Stimulated activated CD4-positive, alpha-beta T cell treated with anti-CD3 and anti-CD28 coated beads, Interleukin-4, amount 100 ng/mL, for 4 hours (primary cell): ENCODE measurements around the gene TRIM63.
A peak's percentile ranks its signal among the peaks of the same experiment; 100 is the strongest.

Experiments
- DNase-seq, 2 experiments: peaks; one replicate each; pipeline ENCODE4 v3.0.0-alpha.2; 2020

TRIM63 gene

GRCh38 chr1:26053718-26054560, 13.5 kb downstream of the TRIM63 start:
- no peak for DNase-seq

- no peak for DNase-seq
Observed at GRCh38 chr1:26050248-26050640, 17.2 kb downstream of the TRIM63 start.

DNA sequence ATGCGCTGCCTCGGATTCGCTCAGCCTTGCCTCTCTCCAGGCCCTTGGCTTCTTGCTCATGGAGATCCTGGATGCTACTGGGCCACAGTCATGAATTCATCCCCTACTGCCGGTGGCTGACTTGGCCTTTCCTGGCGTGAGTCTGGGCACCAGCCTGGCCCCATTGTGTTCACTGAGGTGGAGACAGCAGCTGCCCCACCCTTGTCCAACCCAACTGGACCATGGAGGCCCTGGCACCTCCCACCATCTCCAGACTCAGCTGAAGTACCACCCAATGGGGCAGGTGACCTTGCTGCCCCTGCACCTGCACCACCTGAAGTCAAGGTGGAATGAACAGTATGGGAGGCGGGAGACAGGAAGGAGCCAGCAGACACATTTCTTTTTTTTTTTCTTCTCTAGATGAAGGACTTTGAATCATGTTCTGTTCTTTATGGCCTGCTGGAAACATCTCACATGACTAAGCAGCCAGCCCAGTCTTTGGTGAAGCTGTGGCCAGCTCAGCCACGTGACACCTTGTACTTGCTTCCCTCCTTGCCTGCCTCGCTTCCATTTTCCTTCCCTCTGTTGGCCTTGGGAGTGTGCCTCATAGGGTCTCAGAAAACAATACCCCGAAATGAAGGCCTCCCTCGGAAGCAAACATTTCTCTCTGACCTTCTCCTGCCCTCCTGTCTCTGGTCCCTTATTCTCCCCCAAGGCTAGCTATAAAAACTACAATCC, 17.7 kb downstream of the TRIM63 start:
- no peak for DNase-seq

- DNase-seq, result no peak
Observed at GRCh38 chr1:26047278-26047874, 20.1 kb downstream of the TRIM63 start.

DNA sequence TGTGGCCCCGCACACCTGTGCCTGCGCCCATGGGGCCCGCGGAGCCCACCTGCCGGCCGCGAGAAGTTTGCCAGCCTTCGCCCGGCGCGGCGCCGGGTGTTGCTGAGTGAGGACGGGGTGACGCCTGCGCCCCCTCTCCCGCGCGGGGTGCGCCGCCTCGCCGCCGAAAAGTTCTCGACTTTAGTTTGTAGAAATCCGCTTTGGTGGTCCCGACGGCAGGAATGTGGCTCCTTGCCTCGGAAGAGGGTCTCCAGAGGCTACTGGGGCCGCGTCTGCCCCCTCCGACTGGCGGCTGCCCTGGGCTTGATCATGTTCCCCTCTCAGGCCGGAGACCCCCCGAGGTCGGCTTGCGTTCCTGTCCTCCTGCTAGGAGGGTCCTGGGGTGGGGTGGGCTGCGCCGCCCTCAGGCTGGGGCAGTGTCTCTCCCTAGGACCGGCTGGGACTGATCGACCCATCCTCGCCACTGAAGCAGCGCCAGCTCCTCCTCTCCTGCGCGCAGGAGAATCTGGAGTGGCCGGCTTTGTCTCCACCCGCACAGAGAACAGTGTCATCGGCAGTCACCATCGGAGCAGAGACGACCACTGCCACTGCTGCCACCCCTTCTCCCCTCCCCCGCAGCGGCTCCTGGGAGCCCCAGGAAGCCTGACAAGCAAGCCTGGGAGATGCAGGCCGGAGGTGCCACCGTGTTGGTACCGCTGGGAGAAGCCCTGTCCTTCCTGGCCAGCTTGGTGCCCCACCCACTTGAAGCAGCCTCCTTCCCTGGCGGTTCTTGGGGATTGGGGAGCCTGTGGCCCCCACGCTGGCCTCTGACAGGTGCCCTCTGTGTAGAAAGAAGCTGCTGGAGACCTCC, 21.0 kb downstream of the TRIM63 start:
- DNase-seq, result no peak

GRCh38 chr1:26045722-26046245, 21.6 kb downstream of the TRIM63 start, which contains the start of gene SLC30A2:
Gene SLC30A2 (minus strand): TSS chr1:26046118. CDS start chr1:26045896, 222 bp downstream.
- DNase-seq, result no peak

DNA sequence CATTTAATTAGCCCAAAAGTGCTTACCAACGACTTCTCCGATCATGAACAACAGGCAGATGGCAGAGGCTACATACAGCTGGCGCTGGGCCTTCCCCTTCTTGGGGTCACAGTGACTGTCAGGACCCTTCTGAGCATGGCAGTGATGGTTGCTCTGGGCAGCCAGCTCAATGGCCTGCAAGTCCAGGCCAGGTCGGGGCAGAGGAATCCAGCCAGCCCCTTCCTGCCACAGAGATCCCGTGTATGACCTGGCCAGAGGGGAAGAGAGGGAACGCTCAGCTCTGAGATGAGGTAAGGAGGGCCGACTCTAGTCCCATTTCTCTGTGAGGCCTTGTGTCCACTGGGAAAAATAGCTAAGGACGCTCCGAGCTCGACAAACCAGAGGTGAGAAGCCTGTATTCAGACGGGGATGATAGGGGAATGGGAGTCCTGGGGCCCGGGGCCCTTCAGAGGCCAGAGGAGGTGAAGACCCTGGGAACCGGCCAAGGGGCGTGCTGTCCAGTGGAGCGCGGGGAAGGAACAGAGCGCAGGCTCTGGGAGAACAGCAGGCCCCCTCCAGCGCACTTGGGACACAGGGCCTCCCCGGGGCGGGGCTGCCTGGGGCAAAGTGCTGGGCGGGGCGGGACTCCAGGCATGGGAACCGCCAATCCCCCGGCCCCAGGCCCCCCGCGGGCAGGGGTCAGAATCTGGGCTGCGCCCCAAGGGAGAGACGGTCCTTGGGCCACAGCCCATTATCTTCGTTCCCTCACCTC, 22.3 kb downstream of the TRIM63 start:
- no peak for DNase-seq

DNA sequence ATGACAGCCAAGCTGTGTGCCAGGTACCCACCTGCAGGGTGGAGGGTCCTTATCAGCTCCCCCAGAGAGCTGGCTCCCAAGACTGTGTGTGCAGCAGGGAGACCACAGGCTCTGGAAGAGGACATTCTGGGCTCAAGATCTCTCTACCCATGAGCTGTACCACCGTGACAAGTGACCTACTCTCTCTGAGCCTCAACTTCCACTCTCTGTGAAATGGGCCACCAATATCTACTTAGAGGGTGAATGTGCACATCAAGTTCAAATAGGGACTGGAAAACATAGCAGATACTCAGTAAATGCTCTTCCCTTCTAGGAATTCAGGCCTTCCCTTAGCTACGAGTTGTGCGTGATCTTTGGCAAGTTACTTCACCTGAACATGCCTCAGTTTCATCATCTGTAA, 23.0 kb downstream of the TRIM63 start:
- DNase-seq, result no peak

DNA sequence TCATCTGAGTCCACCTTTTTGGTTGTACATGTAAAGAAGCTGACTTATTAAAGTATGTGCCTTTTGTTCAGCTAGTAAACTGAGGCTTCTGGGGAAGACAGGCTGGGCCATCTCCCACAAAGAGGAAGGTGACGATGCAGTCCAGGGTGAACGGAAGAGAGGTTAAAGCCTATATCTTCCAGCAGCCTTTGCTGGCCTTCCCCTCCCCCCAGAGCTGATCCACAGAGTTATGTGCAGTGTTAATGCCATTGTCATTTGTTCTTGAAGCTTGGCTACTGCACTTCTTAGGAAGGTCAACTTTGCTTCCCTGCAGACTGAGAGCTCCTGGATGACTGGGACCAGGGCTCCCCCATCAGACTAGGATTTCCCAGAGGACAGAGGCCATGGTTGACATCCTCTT, 23.7 kb downstream of the TRIM63 start:
- DNase-seq, result no peak

DNA sequence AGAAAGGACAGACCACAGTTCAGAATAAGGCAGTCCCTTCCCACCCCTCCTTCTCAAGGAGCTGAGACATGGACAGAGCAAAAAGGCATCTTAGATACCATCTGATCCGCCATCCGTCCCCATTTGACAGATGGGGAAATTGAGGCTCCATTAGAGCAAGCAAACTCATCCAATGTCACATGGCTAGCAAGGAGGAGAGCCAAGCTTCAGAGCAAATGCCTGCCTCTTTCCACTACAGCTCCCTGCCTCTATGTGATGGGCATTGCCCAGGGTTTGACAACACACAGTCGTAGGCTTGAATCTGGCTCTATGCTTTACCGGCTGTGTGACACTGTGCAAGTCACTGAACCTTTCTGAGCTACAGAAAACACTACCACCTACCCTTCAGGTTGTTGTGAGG, 25.5 kb downstream of the TRIM63 start:
- DNase-seq, result no peak

DNA sequence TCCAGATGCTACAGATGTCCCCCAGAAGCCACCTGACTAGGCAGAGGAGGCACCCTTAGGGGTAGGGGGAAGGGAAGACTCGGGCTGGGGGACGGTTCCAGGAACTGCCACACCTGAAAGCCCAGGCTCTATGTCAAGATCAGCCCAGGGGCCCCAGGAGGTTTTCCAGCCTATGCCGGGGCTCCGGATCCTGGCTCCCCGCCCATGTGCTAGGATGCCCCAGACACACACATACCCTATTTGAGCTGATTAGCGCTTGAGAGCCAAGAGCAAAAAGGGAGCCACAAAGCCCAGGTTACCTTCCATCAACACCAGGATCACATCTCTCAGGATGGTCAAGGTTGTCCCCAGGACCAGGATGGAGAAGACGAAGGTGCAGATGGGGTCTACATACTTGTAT, 26.0 kb downstream of the TRIM63 start:
- DNase-seq, result no peak

DNA sequence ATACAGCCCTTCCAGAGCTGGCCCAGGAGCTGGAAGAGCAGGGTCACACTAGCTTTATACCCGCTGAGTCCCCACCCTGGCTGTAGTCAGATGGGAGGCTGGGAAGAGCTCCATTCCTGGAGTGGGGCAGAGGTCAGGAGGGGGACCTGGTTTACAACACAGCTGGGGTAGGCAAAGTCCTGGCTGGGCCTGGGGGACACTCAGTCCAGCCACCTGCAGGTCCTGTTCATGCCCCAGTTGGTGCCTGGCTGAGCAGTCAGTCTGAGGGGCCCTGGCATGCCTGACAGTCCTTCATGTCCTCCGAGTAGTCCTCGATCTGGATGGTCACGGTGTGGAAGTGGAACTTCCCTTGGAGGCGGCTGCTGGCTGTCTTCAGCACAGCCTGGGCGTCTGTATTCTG, 28.5 kb downstream of the TRIM63 start:
- DNase-seq, result no peak

GRCh38 chr1:26038477-26038876, 29.0 kb downstream of the TRIM63 start:
- no peak for DNase-seq

GRCh38 chr1:26037904-26038303, 29.5 kb downstream of the TRIM63 start:
- no peak for DNase-seq

GRCh38 chr1:26036756-26037281, 30.6 kb downstream of the TRIM63 start:
- no peak for DNase-seq

- peak; percentile 54 to 79 for DNase-seq
Observed at GRCh38 chr1:26035959-26036755, 31.3 kb downstream of the TRIM63 start.

DNA sequence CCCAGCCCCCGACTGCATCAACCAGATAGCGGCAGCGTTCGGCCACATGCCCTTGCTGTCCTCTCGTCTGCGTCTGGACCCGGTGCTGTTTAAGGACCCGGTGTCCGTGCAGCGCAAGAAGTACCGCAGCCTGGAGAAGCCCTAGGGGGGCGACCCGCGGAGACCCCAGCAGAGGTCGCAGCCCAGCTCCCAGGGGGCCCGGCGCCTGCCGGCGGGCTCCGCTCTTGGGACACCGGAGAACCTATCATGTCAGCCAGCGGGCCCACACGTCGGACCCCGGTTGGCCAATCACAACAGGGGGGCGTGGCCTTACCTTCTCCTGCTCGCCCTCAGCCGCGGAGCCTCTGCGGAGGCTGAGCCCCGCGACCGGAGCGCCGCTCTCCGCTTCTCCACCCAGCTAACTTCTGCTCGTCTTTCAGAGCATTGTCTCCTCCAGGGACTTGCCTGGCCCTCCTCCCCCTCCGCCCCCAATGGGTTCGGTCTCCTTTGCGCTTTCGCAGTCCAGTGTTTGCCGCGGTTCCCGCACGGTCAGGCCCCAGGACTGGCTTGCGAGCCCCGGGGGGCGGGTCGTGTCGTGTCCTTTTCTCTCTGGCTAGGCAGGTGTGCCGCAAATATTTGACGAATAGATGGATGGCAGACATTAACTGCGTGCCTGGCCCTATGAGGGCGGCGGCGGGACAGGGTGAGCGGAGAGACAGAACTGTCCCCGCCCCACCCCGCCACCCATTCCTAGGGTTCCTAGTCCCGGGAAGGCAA, 32.0 kb downstream of the TRIM63 start:
- peak; percentile 89 to 93 for DNase-seq

DNA sequence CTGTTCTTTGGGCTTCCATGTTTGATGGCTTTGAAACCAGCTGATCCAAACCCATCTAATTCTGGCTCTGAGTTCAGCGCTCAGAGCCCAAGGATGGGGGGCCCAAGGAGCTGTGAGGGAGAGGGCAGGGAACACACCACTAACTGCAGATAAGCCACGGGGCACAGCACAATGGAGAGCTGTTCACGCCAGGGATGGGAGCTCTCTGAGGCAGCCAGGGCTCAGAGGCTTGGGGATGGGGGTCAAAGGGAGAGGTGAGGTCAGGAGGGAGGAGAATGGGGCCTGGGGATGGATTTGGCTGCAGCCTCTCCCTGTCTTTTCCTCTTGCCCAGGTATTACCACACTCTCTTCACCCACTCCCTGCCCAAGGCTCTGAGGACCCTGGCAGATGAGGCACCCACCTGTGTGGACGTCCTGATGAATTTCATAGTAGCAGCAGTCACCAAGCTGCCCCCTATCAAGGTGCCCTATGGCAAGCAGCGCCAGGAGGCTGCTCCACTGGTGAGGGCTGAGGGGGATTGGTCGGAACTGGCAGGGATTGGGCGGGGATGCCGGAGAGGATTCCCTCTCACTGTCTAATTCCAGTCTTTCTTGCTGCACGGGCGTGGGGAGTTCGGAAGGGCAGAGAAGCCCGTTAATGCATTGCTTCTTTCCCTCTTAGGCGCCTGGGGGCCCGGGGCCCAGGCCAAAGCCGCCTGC, 32.8 kb downstream of the TRIM63 start:
- DNase-seq, result no peak

GRCh38 chr1:26032656-26033357, 34.6 kb downstream of the TRIM63 start:
- no peak for DNase-seq
